ENCODE results near the gene TAS2R5. TPM values are rescaled to one million over a fixed set of nuclear protein-coding genes. Genes with fewer than 3 reads are reported as not detected.

The TAS2R5 gene, protein sequence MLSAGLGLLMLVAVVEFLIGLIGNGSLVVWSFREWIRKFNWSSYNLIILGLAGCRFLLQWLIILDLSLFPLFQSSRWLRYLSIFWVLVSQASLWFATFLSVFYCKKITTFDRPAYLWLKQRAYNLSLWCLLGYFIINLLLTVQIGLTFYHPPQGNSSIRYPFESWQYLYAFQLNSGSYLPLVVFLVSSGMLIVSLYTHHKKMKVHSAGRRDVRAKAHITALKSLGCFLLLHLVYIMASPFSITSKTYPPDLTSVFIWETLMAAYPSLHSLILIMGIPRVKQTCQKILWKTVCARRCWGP
- total RNA-seq (2014; rRNA removed; shearing (Covaris generic)), result 1.6 and 2.2 TPM in 2 replicates
- 1.3 and 1.8 TPM in 2 replicates for total RNA-seq (2022)
- percentile 42 among the genes with signal in this experiment for Bru-seq, nascent RNA
- percentile 65 among the genes with signal in this experiment for BruChase-seq, experiment 1, labeled RNA remaining after a 6-hour chase
- BruChase-seq, experiment 2, labeled RNA remaining after a 2-hour chase, result percentile 60 among the genes with signal in this experiment
- long read RNA-seq, result 0 reads

DNA sequence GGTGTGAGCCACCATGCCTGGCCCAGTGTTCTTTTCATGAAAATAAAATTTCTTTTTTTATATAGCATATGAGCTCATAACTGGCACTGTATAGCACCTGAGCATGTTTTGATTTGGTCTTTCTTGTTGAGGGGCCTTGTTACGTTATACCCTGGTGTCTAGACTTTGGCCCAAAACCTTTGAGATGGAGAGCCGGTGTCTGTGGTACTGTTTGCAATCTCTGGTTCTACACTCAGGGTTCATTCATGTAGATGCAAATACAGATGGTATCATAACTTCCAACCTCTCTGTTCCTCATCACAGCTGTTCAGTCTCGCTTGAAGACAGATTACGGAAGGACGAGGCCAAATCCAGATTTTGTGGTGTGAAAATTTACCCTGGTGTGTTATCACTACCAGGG is at the start of gene TAS2R5:
TAS2R5 (plus strand) TSS at position 301 of the 400 bp plus-strand sequence. CDS start 145 bp downstream, outside the sequence.
- Histone ChIP-seq H3K4me3 (ENCODE audit: low read depth, low read length, poor library complexity, severe bottlenecking) (no peak within 1 kb of the TSS), H4K20me1 (ENCODE audit: insufficient read depth, low read length) (no peaks in the 10 kb centered on the region), H3K9me2 (ENCODE audit: insufficient read depth, low read length) (no peaks in the 10 kb centered on the region), H3K9me3 (ENCODE audit: low read length) (no peaks in the 10 kb centered on the region), H3K27ac (ENCODE audit: low read depth, low read length, poor library complexity, severe bottlenecking) (no peak within 1 kb of the TSS), H3K4me2 (ENCODE audit: low read length) (no peak within 1 kb of the TSS), H3K79me2 (ENCODE audit: insufficient read depth, low read depth, low read length) (no peaks in the 10 kb centered on the region), H3K4me1 (ENCODE audit: insufficient read depth, low read length, poor library complexity, severe bottlenecking) (no peaks in the 10 kb centered on the region), H3K36me3 (ENCODE audit: insufficient read depth, low read length) (no peaks in the 10 kb centered on the region), H2AFZ (ENCODE audit: low read length) (no peak within 1 kb of the TSS)
- ChIA-PET POLR2A (no interaction called here), CTCF (ENCODE audit: unreplicated experiment) (no interaction called here)
- TF ChIP-seq, protein P1, sequence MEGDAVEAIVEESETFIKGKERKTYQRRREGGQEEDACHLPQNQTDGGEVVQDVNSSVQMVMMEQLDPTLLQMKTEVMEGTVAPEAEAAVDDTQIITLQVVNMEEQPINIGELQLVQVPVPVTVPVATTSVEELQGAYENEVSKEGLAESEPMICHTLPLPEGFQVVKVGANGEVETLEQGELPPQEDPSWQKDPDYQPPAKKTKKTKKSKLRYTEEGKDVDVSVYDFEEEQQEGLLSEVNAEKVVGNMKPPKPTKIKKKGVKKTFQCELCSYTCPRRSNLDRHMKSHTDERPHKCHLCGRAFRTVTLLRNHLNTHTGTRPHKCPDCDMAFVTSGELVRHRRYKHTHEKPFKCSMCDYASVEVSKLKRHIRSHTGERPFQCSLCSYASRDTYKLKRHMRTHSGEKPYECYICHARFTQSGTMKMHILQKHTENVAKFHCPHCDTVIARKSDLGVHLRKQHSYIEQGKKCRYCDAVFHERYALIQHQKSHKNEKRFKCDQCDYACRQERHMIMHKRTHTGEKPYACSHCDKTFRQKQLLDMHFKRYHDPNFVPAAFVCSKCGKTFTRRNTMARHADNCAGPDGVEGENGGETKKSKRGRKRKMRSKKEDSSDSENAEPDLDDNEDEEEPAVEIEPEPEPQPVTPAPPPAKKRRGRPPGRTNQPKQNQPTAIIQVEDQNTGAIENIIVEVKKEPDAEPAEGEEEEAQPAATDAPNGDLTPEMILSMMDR (conservative IDR thresholded peaks at IDR 0.05; ENCODE audit: low read length), result no peak
- TF ChIP-seq EZH2phosphoT487 (IDR thresholded peaks at IDR 0.05; ENCODE audit: borderline replicate concordance, low read depth, low read length), result no peak
- intact Hi-C loops (cut with micrococcal nuclease; ENCODE audit: unreplicated experiment), result no loop called here
- DNase-seq (ENCODE audit: low spot score), result no peak
- no TSS peak for BruUV-seq (replicated peaks)

DNA sequence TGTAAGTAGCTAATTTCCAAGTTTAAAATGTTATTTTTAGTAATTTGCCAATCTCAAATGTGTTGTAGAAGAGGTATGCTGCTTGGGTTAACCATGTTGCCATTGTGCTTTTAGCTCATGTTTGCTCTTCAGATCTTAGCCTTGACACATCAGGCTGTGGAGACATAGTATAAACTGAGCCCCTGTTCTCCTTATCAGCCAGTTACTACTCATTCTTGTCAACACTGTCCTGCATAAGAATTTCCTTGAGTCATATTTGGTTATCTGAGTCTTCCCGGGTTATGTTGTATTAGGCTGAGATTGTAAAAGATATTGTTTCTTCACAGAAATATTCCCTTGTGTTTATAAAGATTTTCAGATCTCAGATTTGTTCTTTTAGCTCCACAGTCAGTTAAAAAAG is 47.8 kb upstream of the TAS2R5 start:
- BruUV-seq (replicated peaks), result no TSS peak
- Histone ChIP-seq H4K20me1 (ENCODE audit: insufficient read depth, low read length) (peaks cover 6% of the 10 kb centered on the region; the same call in 1 of the 2 replicates), H3K36me3 (ENCODE audit: insufficient read depth, low read length) (peaks cover 82% of the 10 kb centered on the region), H3K9me3 (ENCODE audit: low read length) (no peaks in the 10 kb centered on the region), H3K4me3 (ENCODE audit: low read depth, low read length, poor library complexity, severe bottlenecking) (no peak overlapping the region), H3K4me1 (ENCODE audit: insufficient read depth, low read length, poor library complexity, severe bottlenecking) (peaks cover 18% of the 10 kb centered on the region), H3K27ac (ENCODE audit: low read depth, low read length, poor library complexity, severe bottlenecking) (no peak overlapping the region), H2AFZ (ENCODE audit: low read length) (no peak overlapping the region), H3K4me2 (ENCODE audit: low read length) (no peak overlapping the region), H3K9me2 (ENCODE audit: insufficient read depth, low read length) (no peaks in the 10 kb centered on the region), H3K79me2 (ENCODE audit: insufficient read depth, low read depth, low read length) (peaks cover 41% of the 10 kb centered on the region)
- TF ChIP-seq, protein P1 (conservative IDR thresholded peaks at IDR 0.05; ENCODE audit: low read length), result no peak
- no peak for TF ChIP-seq EZH2phosphoT487 (IDR thresholded peaks at IDR 0.05; ENCODE audit: borderline replicate concordance, low read depth, low read length)
- ChIA-PET POLR2A (interaction anchor here (1.8 kb wide), 1 partner anchor 25 kb away, joined by 5 read pairs; no protein-coding TSS in a partner anchor), CTCF (ENCODE audit: unreplicated experiment) (no interaction called here)
- DNase-seq (ENCODE audit: low spot score), result no peak
- intact Hi-C loops (cut with micrococcal nuclease; ENCODE audit: unreplicated experiment), result no loop called here

DNA sequence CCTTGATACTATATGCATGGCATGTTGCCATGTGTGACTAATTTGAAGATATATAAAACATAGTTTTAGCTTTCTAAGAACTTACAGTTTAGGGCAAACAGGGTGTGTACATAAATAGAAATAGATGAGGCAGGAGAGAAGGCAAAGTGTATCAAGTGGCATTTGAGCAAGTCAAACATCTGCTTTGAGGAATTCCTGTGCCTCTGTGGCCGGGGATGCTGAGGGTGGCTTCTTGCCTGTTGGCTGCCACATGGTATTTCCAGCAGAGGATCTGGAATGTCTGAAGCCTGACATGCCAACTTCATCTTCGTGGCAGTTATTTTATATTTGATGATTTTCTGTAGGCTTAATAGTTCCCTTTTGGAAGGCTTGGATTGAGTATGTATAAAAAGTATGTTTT is 45.9 kb upstream of the TAS2R5 start:
- Histone ChIP-seq H3K27ac (ENCODE audit: low read depth, low read length, poor library complexity, severe bottlenecking) (no peak overlapping the region), H3K4me3 (ENCODE audit: low read depth, low read length, poor library complexity, severe bottlenecking) (no peak overlapping the region), H3K4me2 (ENCODE audit: low read length) (no peak overlapping the region), H3K4me1 (ENCODE audit: insufficient read depth, low read length, poor library complexity, severe bottlenecking) (peaks cover 17% of the 10 kb centered on the region), H3K36me3 (ENCODE audit: insufficient read depth, low read length) (peaks cover 99% of the 10 kb centered on the region), H4K20me1 (ENCODE audit: insufficient read depth, low read length) (peaks cover 6% of the 10 kb centered on the region; the same call in 1 of the 2 replicates), H3K9me3 (ENCODE audit: low read length) (peaks cover 9% of the 10 kb centered on the region; the same call in 1 of the 2 replicates), H3K79me2 (ENCODE audit: insufficient read depth, low read depth, low read length) (peaks cover 38% of the 10 kb centered on the region), H2AFZ (ENCODE audit: low read length) (no peak overlapping the region), H3K9me2 (ENCODE audit: insufficient read depth, low read length) (no peaks in the 10 kb centered on the region)
- TF ChIP-seq EZH2phosphoT487 (IDR thresholded peaks at IDR 0.05; ENCODE audit: borderline replicate concordance, low read depth, low read length), result no peak
- intact Hi-C loops (cut with micrococcal nuclease; ENCODE audit: unreplicated experiment), result no loop called here
- ChIA-PET CTCF (ENCODE audit: unreplicated experiment) (no interaction called here), POLR2A (no interaction called here)
- DNase-seq (ENCODE audit: low spot score), result no peak
- BruUV-seq (replicated peaks), result no TSS peak
